GM21526 (cell line): ENCODE results near the gene ANO4.

Experiments
- ATAC-seq: cut with Tn5 transposase; IDR thresholded peaks from one replicate; pipeline ENCODE4 v1.9.1; 2021; ENCODE audit warnings: moderate library complexity; ENCODE audit not compliant: unreplicated experiment, low FRiP score

The ANO4 gene

DNA sequence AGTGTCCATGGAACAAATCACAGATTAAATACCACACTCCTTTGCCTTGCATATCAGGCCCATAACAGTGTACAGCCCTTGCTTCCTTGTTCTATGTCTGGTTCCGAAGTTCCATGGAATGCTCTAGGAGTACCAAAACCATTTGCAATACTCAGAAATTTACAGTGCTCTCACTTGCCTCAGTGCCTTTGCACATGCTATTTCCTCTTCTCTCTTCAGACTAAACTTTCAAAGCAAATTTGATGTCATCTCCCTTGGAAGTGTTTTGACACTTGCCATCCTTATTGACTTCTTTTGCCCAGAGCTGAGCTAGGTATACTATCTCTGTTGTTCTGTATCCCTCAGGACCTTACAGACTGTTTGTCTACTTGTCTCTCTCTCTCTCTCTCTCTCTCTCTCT lies 6.1 kb downstream of the ANO4 start:
- no peak for ATAC-seq

DNA sequence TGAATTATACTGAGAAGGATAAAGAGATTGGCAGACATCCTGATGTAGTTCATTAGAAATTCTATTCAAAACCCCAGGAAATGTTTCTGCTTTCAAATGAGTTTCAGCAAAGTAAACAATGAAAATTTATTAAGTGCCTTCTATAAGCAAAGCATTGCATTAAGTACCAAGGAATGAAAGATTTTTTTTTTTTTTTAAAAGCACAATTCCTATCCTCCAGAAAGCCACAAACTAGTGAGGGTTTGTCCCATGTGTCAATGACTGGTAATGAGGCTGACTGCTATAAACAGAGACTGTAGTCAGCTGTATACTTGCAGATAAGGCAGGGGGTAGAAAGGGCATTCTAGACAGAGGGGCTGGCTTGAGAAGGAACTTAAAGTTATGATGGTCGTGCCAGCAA lies 6.7 kb downstream of the ANO4 start:
- no peak for ATAC-seq

DNA sequence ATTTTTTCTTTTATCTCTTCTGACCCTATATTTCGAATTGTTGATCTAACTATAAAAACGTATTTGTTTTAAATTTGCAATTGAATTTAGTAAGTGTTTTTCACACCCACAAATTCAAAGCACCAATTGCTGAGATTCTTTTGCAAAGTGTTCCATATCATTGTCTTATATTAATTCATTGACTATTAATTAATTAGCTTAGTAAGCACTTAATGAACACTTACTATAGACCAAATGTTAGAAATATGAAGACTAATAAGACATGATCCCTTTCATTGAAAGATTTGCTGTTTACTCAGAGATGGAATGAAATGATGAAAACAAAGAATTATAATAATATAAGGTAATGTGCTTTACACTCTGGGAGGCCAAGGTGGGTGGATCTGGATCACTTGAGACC lies 14.2 kb downstream of the ANO4 start:
- ATAC-seq = no peak

DNA sequence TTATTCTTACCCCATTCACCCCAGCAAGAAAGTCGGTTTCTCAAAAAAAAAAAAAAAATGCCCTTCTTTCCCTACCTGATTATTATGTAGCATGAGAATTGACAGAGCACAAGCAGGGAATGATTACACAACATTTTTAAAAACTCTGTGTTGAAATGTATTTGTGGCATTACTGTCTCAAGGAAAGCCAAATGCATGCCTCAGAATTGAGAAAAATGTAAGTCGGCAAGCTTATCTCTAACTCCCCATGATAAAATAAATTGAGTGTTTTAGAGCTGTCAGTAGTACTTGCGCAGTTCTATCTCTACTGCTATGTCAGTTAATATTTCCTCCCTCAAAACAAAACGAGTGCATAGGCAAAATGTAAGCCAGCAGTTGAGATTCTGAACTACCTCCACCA lies 25.7 kb downstream of the ANO4 start:
- ATAC-seq = no peak

DNA sequence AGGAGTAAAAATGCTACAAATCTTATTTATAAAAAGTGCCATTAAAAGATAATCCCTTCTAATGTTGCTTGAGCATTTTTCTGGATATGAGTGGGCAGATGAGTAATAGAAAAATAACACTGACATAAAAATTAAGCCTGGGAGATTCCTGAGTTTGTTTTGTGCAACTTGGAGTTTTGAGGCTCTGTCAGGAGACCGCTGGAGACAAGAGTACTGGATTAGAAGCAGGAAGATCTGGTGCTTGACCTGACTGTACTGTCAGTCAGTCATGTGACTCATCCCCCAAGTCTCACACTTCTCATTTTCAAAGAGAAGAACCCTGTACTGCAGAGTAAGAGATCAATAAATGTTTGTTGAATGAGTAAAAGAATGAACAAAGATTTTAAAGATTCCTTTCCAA lies 29.4 kb downstream of the ANO4 start:
- no peak for ATAC-seq

DNA sequence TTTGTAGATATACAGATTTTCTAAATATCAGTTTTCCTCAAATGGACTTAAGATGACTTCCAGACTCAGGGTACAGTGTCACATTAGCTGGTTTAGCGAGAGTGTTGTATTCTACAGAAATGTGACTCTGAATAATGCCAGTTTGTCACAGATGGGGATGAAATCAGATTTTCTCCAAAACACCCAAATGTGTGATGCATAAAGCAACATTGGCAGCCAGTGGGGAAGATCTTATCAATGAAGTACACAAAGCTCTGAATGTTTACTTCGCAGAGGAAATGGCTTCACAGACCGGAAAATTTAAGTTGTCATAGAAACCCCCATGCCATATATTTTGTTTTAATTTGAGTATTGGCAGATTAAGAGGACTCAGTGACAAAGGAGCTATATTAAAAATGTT lies 29.9 kb downstream of the ANO4 start:
- ATAC-seq = no peak

DNA sequence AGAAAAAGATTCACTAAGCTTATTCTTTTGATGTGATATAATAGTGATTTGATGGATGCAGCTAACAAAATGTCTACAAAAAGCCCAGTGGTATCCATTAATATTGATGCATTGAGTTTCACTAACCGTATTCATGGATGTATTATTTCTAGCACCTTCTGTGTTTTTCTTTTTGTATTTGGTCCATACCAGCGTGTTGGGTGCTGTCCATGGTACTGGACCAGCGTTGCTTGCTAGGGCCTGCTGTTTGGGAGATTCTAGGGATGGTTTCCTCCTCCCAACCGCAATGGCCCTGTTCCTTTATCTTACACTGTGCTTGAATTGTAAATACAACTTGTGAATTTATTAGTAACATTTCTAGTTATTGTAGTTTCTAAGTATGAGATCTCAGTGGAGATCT lies 31.7 kb downstream of the ANO4 start:
- ATAC-seq = no peak

DNA sequence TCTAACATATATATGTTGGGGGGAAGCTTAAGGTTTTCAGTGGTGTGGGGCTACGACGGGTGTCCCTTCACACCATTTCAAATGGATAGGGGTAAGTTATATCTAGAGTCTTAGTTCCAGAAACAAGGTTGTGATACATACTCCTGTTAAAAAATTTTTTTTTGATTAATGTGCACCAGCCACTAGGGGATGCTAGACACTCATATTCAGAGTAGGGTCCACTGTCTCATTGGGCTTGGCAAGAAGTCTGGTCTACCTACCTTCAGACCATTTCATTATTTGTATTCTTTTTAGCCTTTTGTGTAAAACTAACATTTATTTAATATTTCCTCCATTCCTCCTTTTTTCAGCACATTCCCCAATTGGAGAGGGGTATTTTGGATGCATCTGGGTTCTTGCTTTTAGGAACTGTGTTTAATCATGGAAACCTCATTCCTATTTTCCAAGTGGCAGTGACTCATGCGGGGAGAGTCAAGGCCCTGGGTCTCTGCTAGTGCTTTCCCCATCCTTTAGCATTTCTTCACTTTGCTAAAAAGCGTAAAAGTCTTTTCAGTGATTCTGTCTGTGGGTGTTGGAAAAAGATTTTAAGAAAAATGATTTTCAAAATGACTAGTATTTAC lies 33.4 kb downstream of the ANO4 start:
- no peak for ATAC-seq

DNA sequence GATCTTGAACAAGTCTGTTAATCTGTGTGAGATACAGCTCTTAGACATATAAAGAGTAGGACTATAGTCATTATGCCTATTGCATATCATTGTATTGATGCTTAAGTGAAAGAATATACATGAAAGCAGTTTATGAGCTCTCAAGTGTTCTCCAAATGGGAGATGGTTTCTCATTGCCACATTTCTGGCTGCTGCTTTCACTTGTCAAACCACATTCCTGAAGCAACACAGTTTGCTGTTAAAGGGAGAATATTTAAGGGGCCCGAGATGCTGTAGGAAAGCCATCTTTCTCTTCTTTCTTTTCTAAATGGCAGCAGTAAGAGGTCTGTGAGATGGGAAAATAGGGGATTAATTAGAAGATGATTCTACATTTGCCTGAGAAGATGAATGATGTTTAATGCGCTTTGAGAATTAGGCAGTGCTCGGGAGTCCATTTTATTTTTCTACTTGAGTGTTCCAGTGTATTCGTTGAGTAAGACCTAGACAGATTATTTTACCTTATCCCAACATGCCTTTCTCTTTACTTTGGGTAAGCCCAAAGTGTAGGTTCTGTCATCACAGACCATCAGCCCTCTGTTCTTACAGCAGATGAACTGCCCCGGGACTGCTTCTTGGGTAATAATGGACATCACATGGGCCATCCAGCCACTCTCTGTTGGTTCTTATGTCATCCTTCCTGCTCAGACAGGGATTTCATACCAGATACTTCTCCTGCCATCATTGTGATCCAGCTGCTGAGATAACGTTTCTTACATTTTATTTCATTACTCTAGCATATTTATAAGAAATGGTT lies 35.6 kb downstream of the ANO4 start:
- no peak for ATAC-seq

DNA sequence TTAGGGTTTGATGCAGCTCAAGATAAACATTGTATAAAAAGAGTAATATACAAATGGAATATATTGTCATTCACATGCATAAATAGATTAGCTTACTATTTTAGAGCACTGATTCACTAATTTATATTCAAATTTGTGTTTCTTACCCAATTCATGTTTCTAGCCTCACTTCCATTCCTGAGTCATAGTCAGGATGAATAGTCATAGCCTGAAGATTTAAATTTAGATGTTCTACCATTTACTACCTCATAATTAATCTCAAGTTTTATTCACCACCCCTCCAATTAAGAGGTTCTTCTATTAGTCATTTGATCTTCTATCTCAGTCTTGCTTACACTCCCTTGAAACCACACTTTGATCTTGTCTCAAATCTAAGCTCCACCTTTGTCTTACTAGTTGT lies 38.7 kb downstream of the ANO4 start:
- no peak for ATAC-seq

DNA sequence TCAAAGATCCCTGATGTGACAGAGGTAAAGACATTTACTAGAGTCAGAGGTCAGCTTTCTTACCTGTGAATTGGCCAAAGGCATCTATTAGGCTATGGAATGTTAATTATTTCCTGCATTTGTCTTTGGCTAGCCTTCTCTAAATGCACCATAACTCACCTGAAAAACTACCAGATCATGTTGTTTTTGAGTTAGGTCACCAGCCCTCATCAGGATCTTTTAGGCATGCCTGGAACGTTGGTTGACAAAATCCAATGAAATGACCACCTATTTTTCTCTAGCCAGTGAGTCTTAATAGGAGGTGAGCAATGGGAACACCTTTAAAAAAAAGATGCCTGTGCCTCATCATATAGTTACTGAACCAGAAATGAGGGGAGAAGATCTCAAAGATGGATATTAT lies 46.2 kb downstream of the ANO4 start:
- ATAC-seq = no peak

DNA sequence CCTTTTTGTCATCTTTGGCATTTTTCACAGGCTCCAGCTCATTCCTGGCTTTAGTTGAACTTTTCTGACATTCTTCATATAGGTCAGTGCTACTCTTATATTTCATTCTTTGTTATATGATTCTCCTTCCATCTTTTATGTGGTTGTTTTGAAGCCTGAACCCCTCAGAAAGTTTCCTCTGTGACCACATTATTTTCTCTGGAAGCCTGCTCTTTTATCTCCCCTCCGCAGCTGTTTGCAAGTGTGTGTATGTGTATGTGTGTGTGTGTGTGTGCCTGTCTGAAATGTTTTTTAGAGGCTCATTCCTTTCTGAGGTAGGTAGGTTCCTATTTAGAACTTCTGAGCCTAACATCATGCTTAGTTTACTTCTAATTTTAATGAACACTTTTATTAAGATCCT lies 47.6 kb downstream of the ANO4 start:
- no peak for ATAC-seq

DNA sequence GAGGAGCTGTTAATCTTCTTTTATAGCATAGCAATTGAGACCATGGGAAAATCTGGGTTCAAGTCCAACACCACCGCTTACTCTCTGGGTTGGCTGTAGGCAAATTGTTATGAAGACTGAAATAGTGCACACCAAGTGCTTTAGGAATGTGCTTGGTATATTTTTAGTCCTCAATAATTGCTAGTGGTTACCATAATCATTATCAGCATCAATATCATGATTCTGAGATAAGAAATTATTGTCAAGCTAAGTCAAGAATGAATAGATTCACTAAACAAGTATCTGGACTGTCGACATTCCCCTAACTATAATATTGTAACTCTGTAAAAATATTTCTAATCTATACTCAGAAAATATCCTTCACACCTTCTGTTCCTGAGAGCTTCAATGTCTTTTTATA lies 48.5 kb downstream of the ANO4 start:
- ATAC-seq = no peak

DNA sequence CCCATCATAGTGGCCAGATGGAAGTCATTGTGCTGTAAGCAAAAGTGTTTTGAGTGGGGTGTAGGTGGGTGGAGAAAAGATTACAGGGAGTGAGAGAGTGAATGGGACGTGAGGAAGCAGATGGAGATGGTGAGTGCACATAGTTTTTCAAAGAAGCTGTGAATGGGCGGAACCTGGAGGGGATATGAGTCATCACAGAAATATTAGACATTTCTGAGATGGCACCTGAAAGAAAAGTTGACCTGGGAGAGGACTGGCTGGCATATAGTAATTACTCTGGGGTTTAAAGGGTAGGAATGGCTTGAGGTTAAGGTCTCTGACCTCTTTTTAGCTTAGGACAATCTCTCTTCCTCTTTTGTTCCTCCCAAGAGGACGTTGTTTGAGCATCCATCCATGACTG lies 50.5 kb downstream of the ANO4 start:
- ATAC-seq = no peak

DNA sequence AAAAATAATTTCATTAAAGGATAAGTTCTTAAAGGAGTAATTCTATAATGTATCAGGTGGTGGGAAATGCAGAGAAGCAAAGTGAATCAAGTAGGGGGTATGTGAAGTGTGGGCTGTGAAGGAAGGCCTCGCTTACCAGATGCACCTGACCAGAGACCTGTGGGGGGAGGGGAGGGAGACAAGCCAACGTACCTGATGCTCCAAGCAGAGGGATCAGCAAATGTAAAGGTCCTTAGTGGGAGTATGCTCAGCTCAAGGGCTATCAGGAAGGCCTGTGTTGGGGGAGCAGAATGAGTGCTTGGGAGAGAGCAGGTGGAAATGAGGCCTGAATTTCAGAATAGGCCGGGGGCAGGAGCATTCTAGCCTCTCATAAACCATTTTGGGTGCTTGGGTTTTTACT lies 57.1 kb downstream of the ANO4 start:
- no peak for ATAC-seq

DNA sequence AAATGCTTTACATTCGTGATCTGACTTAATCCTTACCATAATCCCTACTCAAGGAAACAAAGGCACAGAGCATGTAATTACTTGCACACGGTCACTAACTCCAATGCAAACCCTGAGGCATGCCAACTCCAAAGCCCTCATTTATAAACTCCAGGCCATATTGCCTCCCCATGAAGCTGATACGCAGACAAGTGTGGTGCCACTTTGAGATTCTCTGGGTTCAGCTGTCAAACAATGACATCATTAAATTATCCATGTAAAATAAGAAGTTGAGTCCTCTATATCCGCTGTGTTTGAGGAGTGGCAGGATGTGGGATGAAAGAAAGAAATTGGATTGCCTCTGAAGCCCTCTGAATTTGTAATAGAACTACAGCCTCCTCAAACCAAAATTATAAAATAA lies 62.8 kb downstream of the ANO4 start:
- no peak for ATAC-seq

DNA sequence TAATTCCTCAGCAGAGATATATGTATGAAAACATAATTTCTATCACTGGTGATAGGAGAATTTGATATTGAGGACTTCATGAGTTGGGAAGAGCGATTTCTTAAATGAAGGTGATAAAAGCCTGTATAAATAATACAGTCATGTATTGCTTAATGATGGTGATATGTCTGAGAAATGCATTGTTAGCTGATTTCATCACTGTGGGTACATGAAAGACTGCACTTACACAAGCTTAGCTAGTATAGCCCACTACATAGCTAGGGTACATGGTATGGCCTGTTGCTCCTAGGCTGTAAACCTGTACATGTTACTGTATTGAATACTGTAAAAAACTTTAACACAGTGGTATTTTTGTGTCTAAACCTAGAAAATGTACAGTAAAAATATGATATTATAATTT lies 63.4 kb downstream of the ANO4 start:
- ATAC-seq = no peak

DNA sequence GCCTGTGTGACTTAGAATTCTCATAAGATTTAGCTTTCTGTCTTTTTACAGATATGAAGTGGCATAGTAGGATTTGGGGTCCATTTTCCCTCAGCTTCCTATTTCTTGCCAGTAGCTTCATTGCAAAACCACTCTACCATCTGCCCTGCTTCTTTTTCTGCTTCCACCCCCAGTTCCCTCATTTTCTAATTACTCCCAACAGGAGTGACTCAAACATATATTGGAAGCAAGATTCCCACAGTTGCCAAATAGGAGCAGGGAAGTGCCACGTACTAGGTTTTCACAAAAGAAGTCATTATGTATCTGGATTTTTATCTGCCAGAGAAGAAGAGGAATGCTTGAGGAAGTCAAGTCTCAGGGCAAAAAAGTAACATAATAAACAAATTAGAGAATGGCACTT lies 64.1 kb downstream of the ANO4 start:
- no peak for ATAC-seq

DNA sequence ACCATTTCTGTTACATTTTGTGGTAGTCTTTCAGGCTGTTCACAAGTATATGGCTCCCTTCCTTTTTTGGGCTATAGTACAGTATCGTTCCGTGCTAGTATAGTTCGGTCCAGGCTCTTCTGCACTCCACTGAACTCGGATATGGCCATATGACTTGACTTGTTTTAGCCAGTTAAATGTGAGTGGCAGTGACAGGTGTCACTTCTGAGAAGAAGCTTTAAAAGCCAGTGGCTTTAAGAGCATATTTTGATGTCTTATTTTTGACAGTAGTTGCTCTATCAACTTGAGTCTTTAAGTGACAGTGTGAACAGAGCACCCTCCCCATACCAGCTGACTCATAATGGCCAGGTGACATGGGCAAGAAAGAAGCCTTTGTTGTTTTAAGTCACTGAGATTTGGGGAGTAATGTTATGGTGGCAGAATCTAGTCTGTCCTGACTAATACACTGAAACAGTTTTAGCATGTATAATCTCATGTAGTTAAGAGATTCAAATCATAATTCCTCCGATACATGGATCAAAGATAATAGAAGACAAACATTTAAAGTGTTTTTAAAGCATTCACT lies 64.6 kb downstream of the ANO4 start:
- ATAC-seq = no peak

DNA sequence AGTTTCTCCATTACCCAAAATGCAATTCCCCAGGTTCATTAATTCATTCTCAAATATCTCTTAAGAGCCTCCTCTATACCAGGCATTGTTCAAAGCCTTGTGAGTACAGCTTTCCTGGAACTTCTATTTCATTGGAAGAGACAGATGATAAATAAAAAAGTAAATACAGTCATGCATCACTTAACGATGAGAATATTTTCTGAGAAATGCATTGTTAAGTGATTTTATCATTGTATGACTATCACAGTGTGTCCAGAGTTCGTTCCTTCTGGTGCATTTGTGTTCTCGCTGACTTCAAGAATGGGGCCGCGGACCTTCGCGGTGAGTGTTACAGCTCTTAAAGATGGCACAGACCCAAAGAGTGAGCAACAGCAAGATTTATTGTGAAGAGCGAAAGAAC lies 66.0 kb downstream of the ANO4 start:
- no peak for ATAC-seq

DNA sequence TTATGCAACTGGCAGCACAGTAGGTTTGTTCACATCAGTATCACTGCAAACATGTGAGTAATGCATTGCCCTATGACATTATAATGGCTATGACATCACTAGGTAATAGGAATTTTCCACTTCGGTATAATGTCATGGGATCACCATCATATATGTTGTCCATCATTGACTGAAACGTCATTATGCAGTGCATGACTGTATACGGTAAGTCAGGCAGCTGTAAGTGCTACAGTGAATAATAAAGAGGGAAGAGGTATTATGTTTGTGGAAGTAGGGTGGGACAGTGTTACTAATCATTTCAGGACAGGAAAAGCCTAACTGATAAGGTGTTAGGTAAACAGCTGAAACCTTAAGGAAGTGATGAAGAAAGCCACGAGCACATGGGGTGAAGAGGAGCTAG lies 68.1 kb downstream of the ANO4 start:
- ATAC-seq = no peak

DNA sequence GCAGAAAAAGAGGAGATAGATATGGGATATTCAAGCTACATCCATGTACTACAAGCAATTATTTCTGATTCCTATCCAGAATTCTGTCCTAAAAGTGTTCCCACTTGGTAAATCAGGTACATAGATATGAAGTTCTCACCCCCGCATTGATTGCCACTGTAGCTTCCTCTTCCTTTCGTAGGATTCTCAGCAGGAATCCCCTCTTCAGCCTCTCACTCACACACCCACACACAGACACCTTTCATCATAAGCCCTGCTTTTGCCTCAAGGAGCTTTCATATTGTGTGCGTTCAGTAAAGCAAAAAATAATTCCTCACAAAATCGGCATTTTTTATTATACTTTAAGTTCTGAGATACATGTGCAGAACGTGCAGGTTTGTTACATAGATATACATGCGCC lies 69.8 kb downstream of the ANO4 start:
- no peak for ATAC-seq
